ENCODE results near the gene DGAT2.

DGAT2 gene

GRCh38 chr11:75814677-75815344, 46.2 kb downstream of the DGAT2 start, which contains the start of gene UVRAG:
TSS of gene UVRAG (plus strand) at chr11:75815210. CDS start at chr11:75815408, 198 bp downstream.
- no peak for TF ChIP-seq CTCF (IDR thresholded peaks at IDR 0.05; ENCODE audit: insufficient read depth, low read length, poor library complexity, severe bottlenecking)
- no peak for TF ChIP-seq EZH2phosphoT487 (conservative IDR thresholded peaks at IDR 0.05; ENCODE audit: low read length)
- Histone ChIP-seq H3F3A (ENCODE audit: insufficient read depth) (0 out of 2 replicates have a peak, but pooled peaks cover 8% of the 10 kb centered on the region), H3K79me2 (ENCODE audit: insufficient read depth, low read length) (peaks cover 46% of the 10 kb centered on the region), H4K20me1 (ENCODE audit: low read depth, low read length) (no peaks in the 10 kb centered on the region), H3K9ac (ENCODE audit: low read length) (peak within 1 kb of the TSS; percentile 89), H3K27ac (ENCODE audit: low read depth, low read length) (peak within 1 kb of the TSS; percentile 97), H3K4me2 (ENCODE audit: low read depth, low read length, poor library complexity, severe bottlenecking) (peak within 1 kb of the TSS; percentile 93), H3K4me3 (ENCODE audit: insufficient read depth, low read length, poor library complexity, severe bottlenecking) (peak within 1 kb of the TSS; percentile 92), H3K36me3 (ENCODE audit: low read length) (no peaks in the 10 kb centered on the region), H2AFZ (ENCODE audit: low read depth, low read length, severe bottlenecking) (peak within 1 kb of the TSS; percentile 39), H3K9me3 (ENCODE audit: insufficient read depth, low read length) (no peaks in the 10 kb centered on the region), H3K9me2 (replicated peaks; ENCODE audit: insufficient read depth, low read length) (no peaks in the 10 kb centered on the region), H3K27me3 (ENCODE audit: low read length) (no peaks in the 10 kb centered on the region)

- Histone ChIP-seq H2AFZ (ENCODE audit: low read depth, low read length, severe bottlenecking) (peak overlapping the region; percentile 5), H3K79me2 (ENCODE audit: insufficient read depth, low read length) (peaks cover 54% of the 10 kb centered on the region), H3K9ac (ENCODE audit: low read length) (peak overlapping the region; percentile 89), H3K27me3 (ENCODE audit: low read length) (no peaks in the 10 kb centered on the region), H3K4me2 (ENCODE audit: low read depth, low read length, poor library complexity, severe bottlenecking) (peak overlapping the region; percentile 93), H3K9me2 (replicated peaks; ENCODE audit: insufficient read depth, low read length) (no peaks in the 10 kb centered on the region), H3K4me3 (ENCODE audit: insufficient read depth, low read length, poor library complexity, severe bottlenecking) (peak overlapping the region; percentile 92), H3K36me3 (ENCODE audit: low read length) (no peaks in the 10 kb centered on the region), H4K20me1 (ENCODE audit: low read depth, low read length) (no peaks in the 10 kb centered on the region), H3K27ac (ENCODE audit: low read depth, low read length) (peak overlapping the region; percentile 97), H3K9me3 (ENCODE audit: insufficient read depth, low read length) (no peaks in the 10 kb centered on the region), H3F3A (ENCODE audit: insufficient read depth) (0 out of 2 replicates have a peak, but pooled peaks cover 8% of the 10 kb centered on the region)
- TF ChIP-seq CTCF (IDR thresholded peaks at IDR 0.05; ENCODE audit: insufficient read depth, low read length, poor library complexity, severe bottlenecking) (peak; percentile 10), EZH2phosphoT487 (conservative IDR thresholded peaks at IDR 0.05; ENCODE audit: low read length) (no peak)
Observed at GRCh38 chr11:75815345-75816168, 47.0 kb downstream of the DGAT2 start.

GRCh38 chr11:75816561-75817239, 48.1 kb downstream of the DGAT2 start:
- H2AFZ ChIP-seq (ENCODE audit: low read depth, low read length, severe bottlenecking): peak overlapping the region; percentile 5
- no peaks in the 10 kb centered on the region for H3K27me3 ChIP-seq (ENCODE audit: low read length)
- H3K9me2 ChIP-seq (replicated peaks; ENCODE audit: insufficient read depth, low read length): no peaks in the 10 kb centered on the region
- peak overlapping the region; percentile 97 for H3K27ac ChIP-seq (ENCODE audit: low read depth, low read length)
- no peaks in the 10 kb centered on the region for H3K36me3 ChIP-seq (ENCODE audit: low read length)
- H3K4me3 ChIP-seq (ENCODE audit: insufficient read depth, low read length, poor library complexity, severe bottlenecking): peak overlapping the region; percentile 92
- H3K79me2 ChIP-seq (ENCODE audit: insufficient read depth, low read length): peaks cover 65% of the 10 kb centered on the region
- H3K9ac ChIP-seq (ENCODE audit: low read length): peak overlapping the region; percentile 89
- H4K20me1 ChIP-seq (ENCODE audit: low read depth, low read length): no peaks in the 10 kb centered on the region
- peaks cover 12% of the 10 kb centered on the region; the same call in 1 of the 2 replicates for H3F3A ChIP-seq (ENCODE audit: insufficient read depth)
- H3K4me2 ChIP-seq (ENCODE audit: low read depth, low read length, poor library complexity, severe bottlenecking): peak overlapping the region; percentile 93
- TF ChIP-seq EZH2phosphoT487 (conservative IDR thresholded peaks at IDR 0.05; ENCODE audit: low read length): no peak
- TF ChIP-seq CTCF (IDR thresholded peaks at IDR 0.05; ENCODE audit: insufficient read depth, low read length, poor library complexity, severe bottlenecking): no peak
- no peaks in the 10 kb centered on the region for H3K9me3 ChIP-seq (ENCODE audit: insufficient read depth, low read length)

Data from SU-DHL-6 (cell line).